SK-MEL-5 (cell line): ENCODE results near the gene IGF2R. TPM values are rescaled to one million over a fixed set of nuclear protein-coding genes. Genes with fewer than 3 reads are reported as not detected.

ENCODE experiments used
- DNase-seq: peaks from one replicate; pipeline ENCODE4 v3.0.0-alpha.2; 2016; ENCODE audit warnings: low read depth, low spot score
- in situ Hi-C: cut with HindIII; loops from 2 replicates; pipeline ENCODE4 v1.10.0; 2016; ENCODE audit warnings: low sequenced_read_pairs, high pct_unique_total_duplicates, low pct_unique_long_range_greater_than_20kb
- total RNA-seq: library from RNA; depleted of rRNA; stranded (reverse); fragments of >200 nt; shearing (Covaris generic); gene quantifications from 2 replicates; pipeline ENCODE4 v1.2.3, GENCODE V29; 2014

The IGF2R gene
- total RNA-seq, 1 experiment from 2014 or later: 63.4 TPM

- in situ Hi-C loops: no loop called here
- DNase-seq: no peak
Observed at GRCh38 chr6:159971341-159972178, 2.7 kb downstream of the IGF2R start.

- peak; percentile 22 for DNase-seq
- in situ Hi-C loops: no loop called here
Observed at GRCh38 chr6:159972506-159973268, 3.8 kb downstream of the IGF2R start.

GRCh38 chr6:159973406-159973805, 4.5 kb downstream of the IGF2R start:
- in situ Hi-C loops: no loop called here
- DNase-seq: no peak

- in situ Hi-C loops: no loop called here
- no peak for DNase-seq
Observed at GRCh38 chr6:159973951-159974350, 5.1 kb downstream of the IGF2R start.

- in situ Hi-C loops: no loop called here
Observed at GRCh38 chr6:159974932-159975331, 6.0 kb downstream of the IGF2R start.

GRCh38 chr6:159976686-159977254, 7.9 kb downstream of the IGF2R start:
- in situ Hi-C loops: no loop called here
- DNase-seq: no peak

More at GRCh38 chr6:159974932-159975331, 6.0 kb downstream of the IGF2R start:
- no peak for DNase-seq

- DNase-seq: no peak
- in situ Hi-C loops: no loop called here
Observed at GRCh38 chr6:159977255-159977903, 8.5 kb downstream of the IGF2R start.

GRCh38 chr6:159977904-159978268, 9.0 kb downstream of the IGF2R start:
- in situ Hi-C loops: no loop called here
- DNase-seq: no peak

- DNase-seq: no peak
- in situ Hi-C loops: no loop called here
Observed at GRCh38 chr6:159978291-159979135, 9.6 kb downstream of the IGF2R start.

- DNase-seq: no peak
- in situ Hi-C loops: no loop called here
Observed at GRCh38 chr6:159979136-159979874, 10.4 kb downstream of the IGF2R start.

- in situ Hi-C loops: no loop called here
- DNase-seq: no peak
Observed at GRCh38 chr6:159980474-159980873, 11.6 kb downstream of the IGF2R start.

GRCh38 chr6:159981071-159981402, 12.2 kb downstream of the IGF2R start:
- in situ Hi-C loops: no loop called here
- DNase-seq: no peak

- in situ Hi-C loops: no loop called here
- DNase-seq: peak; percentile 50
Observed at GRCh38 chr6:159981403-159982245, 12.7 kb downstream of the IGF2R start.

GRCh38 chr6:159982731-159983506, 14.0 kb downstream of the IGF2R start:
- DNase-seq: peak; percentile 70
- in situ Hi-C loops: no loop called here

GRCh38 chr6:159983641-159984080, 14.8 kb downstream of the IGF2R start:
- in situ Hi-C loops: no loop called here
- DNase-seq: no peak
